Tibial nerve (tissue), 4 donors: ENCODE results near the gene NUDT22. TPM values are rescaled to one million over a fixed set of nuclear protein-coding genes. Genes with fewer than 3 reads are reported as not detected.
A peak's percentile ranks its signal among the peaks of the same experiment; 100 is the strongest.

Experiments
- DNase-seq, 2 donors: peaks; one replicate each; pipeline ENCODE4 v3.0.0-alpha.2; 2019; ENCODE audit warnings: low spot score in 2 of 2
- H3K27ac ChIP-seq, 4 donors: fragments of 200-600 bp; sonication (generic) in 3 of 4; one replicate each; pipeline ENCODE4 v1.5.1; 2017 to 2019; ENCODE audit warnings: mild to moderate bottlenecking in 1 of 4
- H3K27me3 ChIP-seq, 2 donors: fragments of 200-600 bp; sonication (generic) in 1 of 2; one replicate each; pipeline versions ENCODE4 v1.5.1 to v1.6.0; 2017 to 2019
- H3K36me3 ChIP-seq, 3 donors: fragments of 200-600 bp; sonication (generic); one replicate each; pipeline ENCODE4 v1.5.1; 2018 to 2019
- H3K4me1 ChIP-seq, 4 donors: fragments of 200-600 bp; sonication (generic) in 3 of 4; one replicate each; pipeline ENCODE4 v1.5.1; 2017 to 2019
- H3K4me3 ChIP-seq, 4 donors: fragments of 200-600 bp; sonication (generic) in 3 of 4; one replicate each; pipeline ENCODE4 v1.5.1; 2017 to 2019; ENCODE audit warnings: mild to moderate bottlenecking in 1 of 4, moderate library complexity in 1 of 4
- H3K9me3 ChIP-seq, 4 donors: fragments of 200-600 bp; sonication (generic) in 3 of 4; one replicate each; pipeline ENCODE4 v1.5.1; 2017 to 2019
- EP300 ChIP-seq, 2 donors: sonication (generic); formaldehyde crosslinking; IDR thresholded peaks; one replicate each; pipeline ENCODE4 v1.6.1; 2017; ENCODE audit warnings: antibody characterized with exemption in 2 of 2, mild to moderate bottlenecking in 1 of 2
- POLR2A ChIP-seq, 2 donors: fragments of 450-650 bp; IDR thresholded peaks; one replicate each; pipeline ENCODE4 v1.6.1; 2017; ENCODE audit warnings: antibody characterized with exemption in 2 of 2, mild to moderate bottlenecking in 2 of 2, moderate library complexity in 2 of 2
- WGBS, 2 donors: methylation state at CpG; one replicate each; pipeline ENCODE4 v1.1.5; 2018; 5-methylcytosine and 5-hydroxymethylcytosine counted together
- total RNA-seq, 4 donors: library from RNA; depleted of rRNA; stranded (reverse); fragments of >200 nt; gene quantifications; one replicate each; pipeline ENCODE4 v1.1.0, GENCODE V29; 2016
- TF ChIP-seq, protein P1 (sequence below), 5 experiments: fragments of 200-600 bp in 3 of 5; fragments of 450-650 bp in 2 of 5; sonication (generic) in 3 of 5; IDR thresholded peaks; one replicate each; pipeline ENCODE4 v1.5.1; 2016 to 2019; ENCODE audit warnings: antibody characterized with exemption in 5 of 5, mild to moderate bottlenecking in 3 of 5, moderate library complexity in 2 of 5

NUDT22 gene
- total RNA-seq, 4 donors from 2014 or later, result 33.0 to 83.7 (median 60.2) TPM

GRCh38 chr11:64180891-64181290, 45.2 kb upstream of the NUDT22 start:
- WGBS, 2 donors, result 41 to 55% methylated on average over 5 of the region's 5 CpGs
- no peak for DNase-seq
- H3K4me1 ChIP-seq, result peaks cover 0 to 50% (median 32%) of the 10 kb centered on the region in 4 donors
- peak overlapping the region; percentile 68 to 94 (median 76) for H3K27ac ChIP-seq
- H3K36me3 ChIP-seq, result no peaks in the 10 kb centered on the region
- H3K4me3 ChIP-seq, result no peak overlapping the region
- no peaks in the 10 kb centered on the region for H3K9me3 ChIP-seq
- H3K27me3 ChIP-seq, result no peaks in the 10 kb centered on the region
- no peak for TF ChIP-seq POLR2A (IDR thresholded peaks at IDR 0.05)
- TF ChIP-seq EP300 (IDR thresholded peaks at IDR 0.05), result no peak
- TF ChIP-seq, protein P1, sequence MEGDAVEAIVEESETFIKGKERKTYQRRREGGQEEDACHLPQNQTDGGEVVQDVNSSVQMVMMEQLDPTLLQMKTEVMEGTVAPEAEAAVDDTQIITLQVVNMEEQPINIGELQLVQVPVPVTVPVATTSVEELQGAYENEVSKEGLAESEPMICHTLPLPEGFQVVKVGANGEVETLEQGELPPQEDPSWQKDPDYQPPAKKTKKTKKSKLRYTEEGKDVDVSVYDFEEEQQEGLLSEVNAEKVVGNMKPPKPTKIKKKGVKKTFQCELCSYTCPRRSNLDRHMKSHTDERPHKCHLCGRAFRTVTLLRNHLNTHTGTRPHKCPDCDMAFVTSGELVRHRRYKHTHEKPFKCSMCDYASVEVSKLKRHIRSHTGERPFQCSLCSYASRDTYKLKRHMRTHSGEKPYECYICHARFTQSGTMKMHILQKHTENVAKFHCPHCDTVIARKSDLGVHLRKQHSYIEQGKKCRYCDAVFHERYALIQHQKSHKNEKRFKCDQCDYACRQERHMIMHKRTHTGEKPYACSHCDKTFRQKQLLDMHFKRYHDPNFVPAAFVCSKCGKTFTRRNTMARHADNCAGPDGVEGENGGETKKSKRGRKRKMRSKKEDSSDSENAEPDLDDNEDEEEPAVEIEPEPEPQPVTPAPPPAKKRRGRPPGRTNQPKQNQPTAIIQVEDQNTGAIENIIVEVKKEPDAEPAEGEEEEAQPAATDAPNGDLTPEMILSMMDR (IDR thresholded peaks at IDR 0.05), result no peak

GRCh38 chr11:64181506-64182411, 44.3 kb upstream of the NUDT22 start:
- H3K27ac ChIP-seq, result peak overlapping the region; percentile 68 to 94 (median 76)
- TF ChIP-seq EP300 (IDR thresholded peaks at IDR 0.05) (peak; percentile 45 to 96), POLR2A (IDR thresholded peaks at IDR 0.05) (peak; percentile 90 to 91)
- TF ChIP-seq, protein P1 (IDR thresholded peaks at IDR 0.05), result peak in 1 of 5 experiments; percentile 24
- H3K9me3 ChIP-seq, result no peaks in the 10 kb centered on the region
- H3K27me3 ChIP-seq, result no peaks in the 10 kb centered on the region
- WGBS, 2 donors, result 34 to 42% methylated on average over 16 to 17 of the region's 17 CpGs
- H3K4me1 ChIP-seq, result peaks cover 0 to 50% (median 32%) of the 10 kb centered on the region in 4 donors
- H3K4me3 ChIP-seq, result peak overlapping the region in 2 of 4 donors; percentile 0 to 16
- H3K36me3 ChIP-seq, result no peaks in the 10 kb centered on the region
- DNase-seq, result peak; percentile 88 to 89

GRCh38 chr11:64183890-64184289, 42.2 kb upstream of the NUDT22 start:
- no peaks in the 10 kb centered on the region for H3K27me3 ChIP-seq
- no peaks in the 10 kb centered on the region for H3K36me3 ChIP-seq
- 85 to 90% methylated on average over 6 to 7 of the region's 7 CpGs for WGBS, 2 donors
- peak overlapping the region in 2 of 4 donors; percentile 94 to 99 for H3K27ac ChIP-seq
- TF ChIP-seq, protein P1 (IDR thresholded peaks at IDR 0.05), result no peak
- TF ChIP-seq EP300 (IDR thresholded peaks at IDR 0.05) (no peak), POLR2A (IDR thresholded peaks at IDR 0.05) (no peak)
- H3K9me3 ChIP-seq, result no peaks in the 10 kb centered on the region
- no peak overlapping the region for H3K4me3 ChIP-seq
- H3K4me1 ChIP-seq, result peaks cover 0 to 50% (median 32%) of the 10 kb centered on the region in 4 donors
- DNase-seq, result no peak

DNA sequence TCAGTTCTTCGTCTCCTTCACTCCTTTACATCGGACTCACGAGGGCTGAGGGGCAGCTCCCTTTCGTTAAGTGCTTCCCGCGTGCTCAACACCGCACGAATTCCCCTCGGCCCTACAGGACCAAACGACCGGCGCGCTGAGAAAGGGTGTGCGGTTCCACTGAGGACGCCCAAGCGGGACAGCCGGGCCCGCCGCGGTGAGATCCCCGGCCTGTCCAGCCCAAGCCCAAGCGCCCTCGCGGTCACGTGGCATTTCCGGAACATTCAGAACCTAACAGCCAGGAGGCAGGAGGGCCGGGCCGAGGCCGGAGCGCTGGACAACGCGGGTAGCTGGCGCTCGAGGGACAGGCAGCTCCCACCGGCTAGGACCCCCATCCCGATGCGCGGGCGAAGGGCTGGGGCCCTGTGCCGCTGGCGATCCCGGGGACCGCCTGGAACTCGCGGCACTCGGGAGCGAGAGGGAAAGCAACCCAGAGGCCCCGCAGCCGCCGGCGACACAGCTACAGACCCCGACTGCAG, 40.8 kb upstream of the NUDT22 start:
- H3K4me3 ChIP-seq, result peak overlapping the region; percentile 51 to 77 (median 70)
- H3K36me3 ChIP-seq, result no peaks in the 10 kb centered on the region
- peak; percentile 29 to 98 for TF ChIP-seq EP300 (IDR thresholded peaks at IDR 0.05)
- peak; percentile 99 for TF ChIP-seq POLR2A (IDR thresholded peaks at IDR 0.05)
- TF ChIP-seq, protein P1 (IDR thresholded peaks at IDR 0.05), result peak; percentile 30 to 81 (median 42)
- H3K9me3 ChIP-seq, result no peaks in the 10 kb centered on the region
- H3K27ac ChIP-seq, result peak overlapping the region; percentile 90 to 99 (median 95)
- 0 to 4% methylated on average over 15 to 35 of the region's 52 CpGs for WGBS, 2 donors
- H3K4me1 ChIP-seq, result peaks cover 0 to 47% (median 37%) of the 10 kb centered on the region in 4 donors
- peak; percentile 78 to 80 for DNase-seq
- H3K27me3 ChIP-seq, result no peaks in the 10 kb centered on the region
